Activated CD4-positive, alpha-beta T cell treated with anti-CD3 and anti-CD28 coated beads, Interleukin-2, amount 10 ng/mL, durations not matched to agents 7 days and 5 days (primary cell): ENCODE results near the gene FAH. TPM values are rescaled to one million over a fixed set of nuclear protein-coding genes. Genes with fewer than 3 reads are reported as not detected.

Experiments used
- CTCF ChIA-PET: fragments of 350-600 bp; sonication (Branson Sonifier 250); formaldehyde crosslinking; loops from one replicate; lab custom pipeline; 2021; ENCODE audit warnings: antibody characterized with exemption; lab: Charles Lee
- POLR2A ChIA-PET: fragments of 350-600 bp; sonication (Branson Sonifier 250); formaldehyde crosslinking; loops from one replicate; lab custom pipeline; 2021; ENCODE audit warnings: antibody characterized with exemption; lab: Charles Lee
- DNase-seq: peaks from one replicate; pipeline ENCODE4 v3.0.0-alpha.2; 2020
- H3K27ac Mint-ChIP-seq: one replicate; pipeline ENCODE4 v1.8.0; 2021; ENCODE audit warnings: mild to moderate bottlenecking, moderate library complexity, mixed read lengths
- H3K27me3 Mint-ChIP-seq: one replicate; pipeline ENCODE4 v1.8.0; 2021; ENCODE audit warnings: mixed read lengths
- H3K36me3 Mint-ChIP-seq: one replicate; pipeline ENCODE4 v1.8.0; 2021; ENCODE audit warnings: low read depth, mixed read lengths
- H3K4me1 Mint-ChIP-seq: one replicate; pipeline ENCODE4 v1.8.0; 2021; ENCODE audit warnings: mixed read lengths
- H3K4me3 Mint-ChIP-seq: one replicate; pipeline ENCODE4 v1.8.0; 2021; ENCODE audit warnings: mild to moderate bottlenecking, moderate library complexity, mixed read lengths
- H3K9me3 Mint-ChIP-seq: one replicate; pipeline ENCODE4 v1.8.0; 2021; ENCODE audit warnings: mixed read lengths
- total RNA-seq, 2 experiments: library from RNA; stranded (reverse); gene quantifications; one replicate each; pipeline ENCODE4 v1.2.3, GENCODE V29; 2021

Gene FAH
- total RNA-seq, 2 experiments from 2014 or later, result 19.7 to 23.3 TPM

DNA sequence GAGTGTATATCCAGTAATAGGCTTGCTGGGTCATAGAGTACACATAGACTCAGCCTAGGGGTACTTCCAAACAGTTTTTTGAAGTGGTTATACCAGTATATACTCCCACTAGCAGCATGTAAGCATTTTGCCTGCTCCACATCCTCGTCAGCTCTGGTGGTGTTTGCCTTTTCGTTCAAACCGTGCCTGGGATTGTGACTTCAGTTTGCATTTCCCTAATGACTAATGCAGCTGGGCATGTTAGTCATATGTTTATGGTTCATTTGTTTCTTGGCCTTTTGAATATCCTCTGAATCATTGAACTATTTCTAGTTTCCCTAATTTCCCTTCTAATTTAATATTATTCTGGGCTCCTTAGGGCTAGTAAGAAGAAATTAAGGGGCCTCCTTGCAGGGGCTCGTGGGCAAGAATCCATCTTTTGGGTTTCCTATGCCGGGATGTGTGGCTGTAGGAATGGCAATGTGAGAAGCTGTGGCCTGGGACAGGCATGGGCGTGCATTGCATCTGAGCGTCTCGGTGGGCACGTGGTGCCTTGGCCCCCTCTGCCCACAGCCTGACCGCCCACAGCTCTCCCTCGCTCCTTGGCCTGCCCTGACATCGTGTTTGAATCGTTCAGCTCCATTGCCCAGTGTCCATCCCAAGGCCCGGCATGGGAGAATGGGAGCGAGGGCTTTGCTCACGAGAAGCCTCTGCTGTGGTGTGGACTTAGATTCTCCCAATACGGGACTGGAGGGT lies 26.4 kb downstream of the FAH start:
- Mint-ChIP-seq H3K27me3 (no peaks in the 10 kb centered on the region), H3K9me3 (no peaks in the 10 kb centered on the region), H3K27ac (no peak overlapping the region), H3K36me3 (peaks cover 9% of the 10 kb centered on the region), H3K4me3 (no peak overlapping the region), H3K4me1 (no peaks in the 10 kb centered on the region)
- no peak for DNase-seq
- ChIA-PET POLR2A (no interaction called here), CTCF (interaction anchor here (0.7 kb wide), 1 partner anchor 13 kb away, joined by 3 read pairs; no protein-coding TSS in a partner anchor)

DNA sequence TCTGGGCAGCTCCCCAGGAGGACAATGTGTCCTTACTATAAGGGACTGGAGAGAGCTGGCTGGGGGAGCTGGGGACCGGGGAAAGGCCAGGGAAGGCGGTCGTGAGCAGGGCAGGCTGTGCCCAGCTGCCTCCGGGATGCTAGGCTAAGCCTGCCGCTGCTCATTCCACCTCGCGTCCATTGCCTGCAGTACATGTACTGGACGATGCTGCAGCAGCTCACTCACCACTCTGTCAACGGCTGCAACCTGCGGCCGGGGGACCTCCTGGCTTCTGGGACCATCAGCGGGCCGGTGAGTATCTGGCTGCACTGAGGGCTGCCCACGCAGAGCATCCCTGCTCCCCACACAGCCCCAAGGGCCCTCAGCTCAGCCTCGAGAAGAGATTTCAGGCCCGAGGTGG lies 27.1 kb downstream of the FAH start:
- no peaks in the 10 kb centered on the region for H3K27me3 Mint-ChIP-seq
- CTCF ChIA-PET, result interaction anchor here (0.7 kb wide), 1 partner anchor 13 kb away, joined by 3 read pairs; no protein-coding TSS in a partner anchor
- no peaks in the 10 kb centered on the region for H3K9me3 Mint-ChIP-seq
- DNase-seq, result no peak
- no peak overlapping the region for H3K4me3 Mint-ChIP-seq
- POLR2A ChIA-PET, result no interaction called here
- H3K36me3 Mint-ChIP-seq, result peaks cover 15% of the 10 kb centered on the region
- no peak overlapping the region for H3K27ac Mint-ChIP-seq
- no peaks in the 10 kb centered on the region for H3K4me1 Mint-ChIP-seq

DNA sequence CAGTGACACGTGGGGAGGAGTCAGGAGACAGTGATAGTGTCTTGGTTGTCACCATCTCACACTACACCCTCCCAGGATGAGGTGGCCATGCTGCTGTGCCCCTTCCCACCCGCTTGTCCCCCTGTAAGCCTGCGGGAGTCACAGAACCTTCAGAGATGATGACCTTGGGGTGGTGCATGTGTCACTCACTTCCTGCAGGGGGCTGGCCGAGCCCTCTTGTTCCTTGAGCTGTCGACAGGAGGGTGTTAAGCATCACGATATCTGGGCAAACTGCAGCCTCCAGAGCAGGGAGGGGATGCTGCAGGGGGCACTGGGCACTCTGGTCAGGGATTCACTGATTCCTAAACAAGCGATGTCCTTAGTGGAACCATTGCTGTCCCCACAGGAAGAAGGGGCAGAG lies 27.7 kb downstream of the FAH start:
- no peaks in the 10 kb centered on the region for H3K4me1 Mint-ChIP-seq

DNA sequence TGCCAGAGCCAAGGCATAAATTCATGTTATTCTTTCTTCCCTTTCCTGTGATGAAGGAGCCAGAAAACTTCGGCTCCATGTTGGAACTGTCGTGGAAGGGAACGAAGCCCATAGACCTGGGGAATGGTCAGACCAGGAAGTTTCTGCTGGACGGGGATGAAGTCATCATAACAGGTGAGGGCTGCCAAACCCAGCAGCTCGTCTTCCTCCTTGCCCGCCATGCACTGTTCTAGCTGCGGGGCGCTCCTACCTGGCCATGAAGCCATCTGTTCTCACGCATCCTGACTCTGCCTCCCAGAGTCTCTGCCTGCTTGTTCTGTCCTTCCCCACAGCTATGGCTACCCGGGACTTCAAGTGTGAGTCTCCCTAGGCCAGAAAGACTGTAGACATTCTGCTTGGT lies 28.2 kb downstream of the FAH start:
- POLR2A ChIA-PET, result no interaction called here
- peaks cover 20% of the 10 kb centered on the region for H3K36me3 Mint-ChIP-seq
- H3K27ac Mint-ChIP-seq, result no peak overlapping the region
- no peak overlapping the region for H3K4me3 Mint-ChIP-seq
- no peaks in the 10 kb centered on the region for H3K4me1 Mint-ChIP-seq
- H3K27me3 Mint-ChIP-seq, result no peaks in the 10 kb centered on the region
- no peaks in the 10 kb centered on the region for H3K9me3 Mint-ChIP-seq
- no peak for DNase-seq
- CTCF ChIA-PET, result interaction anchor here (0.6 kb wide), 1 partner anchor 210 kb away, joined by 3 read pairs; the partner anchor contains the start of gene BCL2A1

More for the DNA sequence above, 27.7 kb downstream of the FAH start:
- no peak overlapping the region for H3K27ac Mint-ChIP-seq
- ChIA-PET POLR2A (no interaction called here), CTCF (interaction anchor here (0.6 kb wide), 1 partner anchor 209 kb away, joined by 3 read pairs; the partner anchor contains the start of gene BCL2A1)
- H3K36me3 Mint-ChIP-seq, result peaks cover 20% of the 10 kb centered on the region
- DNase-seq, result no peak
- no peaks in the 10 kb centered on the region for H3K27me3 Mint-ChIP-seq
- H3K9me3 Mint-ChIP-seq, result no peaks in the 10 kb centered on the region
- no peak overlapping the region for H3K4me3 Mint-ChIP-seq

DNA sequence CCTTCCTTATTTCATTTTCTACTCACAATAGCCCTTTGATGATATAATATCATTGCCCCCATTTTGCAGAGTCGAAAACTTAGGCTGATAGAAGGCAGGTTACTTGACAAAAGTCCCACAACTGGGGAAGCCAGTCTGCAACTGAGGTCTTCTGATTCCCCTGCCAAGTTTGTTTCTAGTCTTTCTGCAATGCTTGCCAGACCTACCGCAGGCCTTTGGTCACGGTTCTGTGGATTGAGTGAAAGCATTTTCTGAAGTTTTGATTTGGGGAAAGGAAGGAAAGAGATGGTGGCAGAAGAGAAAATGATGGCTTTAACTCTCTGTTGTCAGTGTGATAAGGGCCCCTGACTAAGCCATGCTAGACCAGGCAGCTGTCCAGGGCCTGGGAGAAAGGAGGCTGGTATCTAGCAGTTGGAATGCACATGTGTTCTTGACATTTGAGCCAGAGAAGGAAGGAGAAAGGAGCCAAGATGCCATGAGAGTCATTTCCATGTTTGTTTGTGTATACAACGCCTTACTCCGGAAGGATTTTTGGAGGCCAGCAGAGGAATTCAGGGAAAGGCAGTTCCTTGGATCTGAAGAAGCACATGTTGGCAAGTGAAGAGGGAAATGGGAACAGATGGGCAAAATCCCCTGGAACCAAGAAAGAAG lies 29.9 kb downstream of the FAH start:
- CTCF ChIA-PET, result no interaction called here
- Mint-ChIP-seq H3K36me3 (peaks cover 36% of the 10 kb centered on the region), H3K4me3 (no peak overlapping the region), H3K9me3 (no peaks in the 10 kb centered on the region), H3K27ac (no peak overlapping the region), H3K4me1 (no peaks in the 10 kb centered on the region), H3K27me3 (no peaks in the 10 kb centered on the region)
- POLR2A ChIA-PET, result no interaction called here
- DNase-seq, result no peak

DNA sequence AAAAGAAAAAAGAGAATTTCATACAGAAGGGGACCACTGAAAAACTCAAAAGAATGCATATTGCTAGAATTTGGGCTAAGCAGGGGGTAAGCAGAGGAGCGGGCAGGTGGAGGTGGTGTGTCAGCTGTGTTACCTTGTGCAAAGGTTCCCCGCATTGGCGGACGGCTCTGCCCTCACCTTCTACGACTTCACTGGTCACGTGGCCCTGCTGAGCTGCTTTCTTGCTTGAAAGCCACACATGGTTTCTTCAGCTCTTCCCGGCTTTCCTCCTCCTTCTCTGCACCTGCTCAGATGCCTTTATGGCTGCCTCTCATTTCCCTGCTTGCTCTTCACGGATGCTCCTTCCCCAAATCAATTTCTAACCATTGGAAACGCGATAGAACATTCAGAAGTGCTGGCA lies 30.5 kb downstream of the FAH start:
- H3K4me1 Mint-ChIP-seq, result no peaks in the 10 kb centered on the region
- no peak for DNase-seq
- POLR2A ChIA-PET, result no interaction called here
- no peaks in the 10 kb centered on the region for H3K27me3 Mint-ChIP-seq
- CTCF ChIA-PET, result no interaction called here
- H3K4me3 Mint-ChIP-seq, result no peak overlapping the region
- no peak overlapping the region for H3K27ac Mint-ChIP-seq
- no peaks in the 10 kb centered on the region for H3K9me3 Mint-ChIP-seq
- H3K36me3 Mint-ChIP-seq, result peaks cover 36% of the 10 kb centered on the region

DNA sequence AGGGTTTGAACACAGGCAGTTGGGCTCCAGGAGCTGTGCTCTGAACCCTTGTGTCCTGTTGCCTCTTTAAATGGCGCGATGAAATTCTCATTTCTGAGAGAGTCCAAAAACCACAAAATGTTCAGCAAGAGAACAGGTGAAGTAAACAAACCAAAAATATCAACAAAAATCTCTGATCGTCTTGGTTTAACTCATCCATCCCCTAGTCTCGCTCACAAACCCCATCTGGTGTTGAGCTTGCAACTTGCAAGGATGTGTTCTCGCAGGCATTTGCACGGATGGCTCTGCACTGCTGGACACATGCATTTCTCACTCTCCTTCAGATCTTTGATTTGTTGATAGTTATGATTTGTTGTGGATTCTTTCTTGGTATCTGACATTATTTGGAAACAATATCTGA lies 31.1 kb downstream of the FAH start:
- no peaks in the 10 kb centered on the region for H3K27me3 Mint-ChIP-seq
- no peak for DNase-seq
- POLR2A ChIA-PET, result no interaction called here
- no peak overlapping the region for H3K27ac Mint-ChIP-seq
- H3K4me1 Mint-ChIP-seq, result no peaks in the 10 kb centered on the region
- CTCF ChIA-PET, result no interaction called here
- H3K4me3 Mint-ChIP-seq, result no peak overlapping the region
- H3K36me3 Mint-ChIP-seq, result peaks cover 37% of the 10 kb centered on the region
- no peaks in the 10 kb centered on the region for H3K9me3 Mint-ChIP-seq

DNA sequence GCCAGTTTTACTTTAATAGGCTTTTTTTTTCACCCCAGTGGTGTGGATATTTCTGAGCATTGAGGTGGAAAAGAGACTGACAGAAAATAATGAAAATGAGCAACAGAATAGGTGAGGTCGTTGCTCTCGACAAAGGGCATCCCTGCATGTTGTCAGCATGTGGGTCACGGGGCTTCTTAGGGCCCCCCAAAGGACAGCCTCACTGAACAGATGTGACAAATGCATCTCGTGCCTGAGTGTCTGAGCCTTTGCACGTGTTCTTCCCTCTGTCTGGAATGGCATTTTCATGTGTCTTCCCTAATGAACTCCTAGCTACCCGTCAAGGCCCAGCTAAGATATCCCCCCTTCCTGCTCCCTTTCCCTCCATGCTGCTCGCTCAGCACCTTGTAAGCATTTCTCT lies 31.8 kb downstream of the FAH start:
- no peaks in the 10 kb centered on the region for H3K9me3 Mint-ChIP-seq
- no peak overlapping the region for H3K27ac Mint-ChIP-seq
- no peaks in the 10 kb centered on the region for H3K27me3 Mint-ChIP-seq
- no peak for DNase-seq
- H3K4me3 Mint-ChIP-seq, result no peak overlapping the region
- H3K4me1 Mint-ChIP-seq, result no peaks in the 10 kb centered on the region
- ChIA-PET POLR2A (no interaction called here), CTCF (no interaction called here)
- H3K36me3 Mint-ChIP-seq, result peaks cover 38% of the 10 kb centered on the region

DNA sequence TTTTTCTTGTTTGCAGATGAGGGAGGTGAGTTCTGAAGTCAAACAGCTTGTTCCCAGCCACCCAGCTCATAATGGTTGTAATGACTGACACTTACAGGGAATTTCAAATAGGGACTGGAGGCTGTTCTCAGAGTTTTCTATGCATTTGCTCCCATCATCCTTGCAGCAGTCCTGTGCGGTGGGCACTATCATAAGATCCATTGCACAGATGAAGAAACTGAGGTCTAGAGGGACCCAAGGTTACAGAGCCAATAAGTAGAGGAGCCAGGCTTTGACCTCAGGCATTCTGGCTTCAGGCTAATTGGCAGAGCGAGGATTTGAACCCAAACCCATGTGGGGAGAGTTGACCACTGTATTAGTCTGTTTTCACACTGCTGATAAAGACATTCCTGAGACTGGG lies 32.4 kb downstream of the FAH start:
- H3K4me1 Mint-ChIP-seq, result no peaks in the 10 kb centered on the region
- peaks cover 38% of the 10 kb centered on the region for H3K36me3 Mint-ChIP-seq
- no peak for DNase-seq
- POLR2A ChIA-PET, result no interaction called here
- H3K27ac Mint-ChIP-seq, result no peak overlapping the region
- H3K4me3 Mint-ChIP-seq, result no peak overlapping the region
- no peaks in the 10 kb centered on the region for H3K27me3 Mint-ChIP-seq
- CTCF ChIA-PET, result no interaction called here
- no peaks in the 10 kb centered on the region for H3K9me3 Mint-ChIP-seq

DNA sequence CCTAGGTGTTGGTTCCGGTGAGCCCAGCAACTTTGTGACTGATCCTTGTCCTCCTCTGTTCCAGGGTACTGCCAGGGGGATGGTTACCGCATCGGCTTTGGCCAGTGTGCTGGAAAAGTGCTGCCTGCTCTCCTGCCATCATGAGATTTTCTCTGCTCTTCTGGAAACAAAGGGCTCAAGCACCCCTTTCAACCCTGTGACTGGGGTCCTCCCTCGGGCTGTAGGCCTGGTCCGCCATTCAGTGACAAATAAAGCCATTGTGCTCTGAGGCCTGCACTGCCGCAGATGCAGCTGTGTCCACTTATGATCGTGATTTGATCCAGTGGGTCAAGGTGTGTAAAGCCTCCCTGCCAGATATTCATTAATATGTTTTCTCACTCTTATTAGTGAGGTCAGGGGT lies 33.3 kb downstream of the FAH start:
- ChIA-PET POLR2A (no interaction called here), CTCF (no interaction called here)
- peaks cover 38% of the 10 kb centered on the region for H3K36me3 Mint-ChIP-seq

DNA sequence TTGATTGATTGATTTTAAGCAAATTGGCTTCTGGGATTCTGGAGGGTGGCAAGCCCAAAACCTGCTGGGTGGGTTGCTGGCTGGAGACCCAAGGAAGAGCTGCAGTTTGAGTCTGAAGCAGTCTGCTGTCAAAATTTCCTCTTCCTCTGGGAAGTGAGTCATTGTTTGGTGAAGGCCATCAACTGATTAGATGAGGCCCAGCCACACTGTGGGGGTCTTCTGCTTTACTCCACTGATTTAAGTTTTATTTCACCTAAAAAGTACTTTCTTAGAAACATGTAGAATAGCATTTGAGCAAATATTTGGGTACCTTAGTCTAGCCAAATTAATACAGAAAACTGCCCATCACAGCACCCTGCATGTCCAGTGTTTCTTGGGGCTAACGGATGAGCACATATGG lies 33.8 kb downstream of the FAH start:
- CTCF ChIA-PET, result no interaction called here
- Mint-ChIP-seq H3K9me3 (no peaks in the 10 kb centered on the region), H3K27ac (no peak overlapping the region), H3K4me1 (no peaks in the 10 kb centered on the region), H3K36me3 (peaks cover 38% of the 10 kb centered on the region), H3K4me3 (no peak overlapping the region), H3K27me3 (no peaks in the 10 kb centered on the region)
- DNase-seq, result no peak
- POLR2A ChIA-PET, result no interaction called here

More for the DNA sequence above, 33.3 kb downstream of the FAH start:
- no peak for DNase-seq
- Mint-ChIP-seq H3K4me3 (no peak overlapping the region), H3K27me3 (no peaks in the 10 kb centered on the region), H3K9me3 (no peaks in the 10 kb centered on the region), H3K4me1 (no peaks in the 10 kb centered on the region), H3K27ac (no peak overlapping the region)

DNA sequence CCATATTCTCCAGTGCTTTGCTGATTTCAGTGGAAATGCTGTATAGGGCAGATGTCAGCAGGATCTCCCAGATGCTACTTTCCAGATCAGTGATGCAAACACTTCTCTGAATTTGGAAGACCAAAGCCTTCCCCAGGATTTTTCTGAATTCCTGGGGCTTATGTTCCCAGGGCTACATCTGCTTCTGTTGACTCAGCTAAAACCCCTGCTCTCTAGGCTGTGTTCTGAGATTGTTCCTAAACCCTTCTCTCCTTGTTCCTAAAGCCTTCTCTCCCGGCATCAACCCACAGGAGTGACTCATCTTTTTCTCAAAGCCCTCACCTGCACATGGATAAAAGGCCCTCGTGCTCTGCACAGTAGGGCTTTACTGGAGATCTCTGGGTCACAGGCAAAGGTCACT lies 35.5 kb downstream of the FAH start:
- H3K9me3 Mint-ChIP-seq, result no peaks in the 10 kb centered on the region
- CTCF ChIA-PET, result no interaction called here
- DNase-seq, result no peak
- H3K4me3 Mint-ChIP-seq, result no peak overlapping the region
- POLR2A ChIA-PET, result no interaction called here
- H3K4me1 Mint-ChIP-seq, result no peaks in the 10 kb centered on the region
- H3K27ac Mint-ChIP-seq, result no peak overlapping the region
- H3K36me3 Mint-ChIP-seq, result peaks cover 33% of the 10 kb centered on the region
- H3K27me3 Mint-ChIP-seq, result no peaks in the 10 kb centered on the region

DNA sequence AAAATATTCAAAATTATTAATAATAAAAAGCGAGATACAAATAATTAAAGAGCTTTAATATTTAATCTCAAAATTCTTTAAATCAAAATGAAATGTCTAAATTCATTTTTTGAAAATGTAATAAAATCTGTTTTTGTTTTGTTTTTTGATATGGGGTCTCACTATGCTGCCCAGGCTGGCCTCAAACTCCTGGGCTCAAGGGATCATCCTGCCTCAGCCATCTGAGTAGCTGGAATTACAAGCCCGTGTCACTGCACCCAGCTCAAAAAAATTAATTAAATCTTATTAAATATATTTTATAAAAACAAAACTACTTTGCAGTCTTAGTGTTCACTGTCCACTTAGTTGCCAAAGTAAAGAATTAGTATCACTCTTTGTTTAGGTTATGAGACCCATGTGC lies 38.4 kb downstream of the FAH start:
- no peak overlapping the region for H3K27ac Mint-ChIP-seq
- H3K27me3 Mint-ChIP-seq, result no peaks in the 10 kb centered on the region
- CTCF ChIA-PET, result no interaction called here
- peaks cover 16% of the 10 kb centered on the region for H3K36me3 Mint-ChIP-seq
- H3K4me3 Mint-ChIP-seq, result no peak overlapping the region
- DNase-seq, result no peak
- H3K9me3 Mint-ChIP-seq, result no peaks in the 10 kb centered on the region
- no peaks in the 10 kb centered on the region for H3K4me1 Mint-ChIP-seq
- POLR2A ChIA-PET, result no interaction called here
